ENCODE results near the gene LOXL3. TPM values are rescaled to one million over a fixed set of nuclear protein-coding genes. Genes with fewer than 3 reads are reported as not detected.
"Not testable (repeated sequence)": the region's sequence is repeated elsewhere in the genome, so short reads cannot be mapped to it uniquely, and the experiment has no call there.

The LOXL3 gene
- total RNA-seq, 1 donor from 2014 or later = 4.8 TPM

DNA sequence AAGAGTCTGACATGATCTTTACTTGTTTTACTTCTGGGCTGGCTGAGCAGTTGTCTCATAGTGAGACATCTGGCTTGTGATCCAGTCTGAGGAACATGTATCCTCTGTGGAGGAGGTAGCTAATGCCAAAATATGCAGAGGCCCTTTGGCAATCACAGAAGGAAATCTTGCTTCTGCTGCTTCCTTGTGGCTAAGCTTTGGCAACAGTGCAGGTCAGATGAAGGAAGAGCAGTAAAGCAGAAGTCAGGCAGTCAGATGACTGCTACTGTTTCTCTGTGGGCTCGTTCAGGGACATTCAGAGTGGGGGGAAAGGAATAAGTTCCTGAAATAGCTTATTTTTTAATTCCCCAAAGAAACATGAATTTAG lies 23.1 kb upstream of the LOXL3 start:
- ATAC-seq = peak; percentile 85
- intact Hi-C loops (cut with DNase I) = no loop called here
- no peak for DNase-seq (ENCODE audit: missing footprints)

DNA sequence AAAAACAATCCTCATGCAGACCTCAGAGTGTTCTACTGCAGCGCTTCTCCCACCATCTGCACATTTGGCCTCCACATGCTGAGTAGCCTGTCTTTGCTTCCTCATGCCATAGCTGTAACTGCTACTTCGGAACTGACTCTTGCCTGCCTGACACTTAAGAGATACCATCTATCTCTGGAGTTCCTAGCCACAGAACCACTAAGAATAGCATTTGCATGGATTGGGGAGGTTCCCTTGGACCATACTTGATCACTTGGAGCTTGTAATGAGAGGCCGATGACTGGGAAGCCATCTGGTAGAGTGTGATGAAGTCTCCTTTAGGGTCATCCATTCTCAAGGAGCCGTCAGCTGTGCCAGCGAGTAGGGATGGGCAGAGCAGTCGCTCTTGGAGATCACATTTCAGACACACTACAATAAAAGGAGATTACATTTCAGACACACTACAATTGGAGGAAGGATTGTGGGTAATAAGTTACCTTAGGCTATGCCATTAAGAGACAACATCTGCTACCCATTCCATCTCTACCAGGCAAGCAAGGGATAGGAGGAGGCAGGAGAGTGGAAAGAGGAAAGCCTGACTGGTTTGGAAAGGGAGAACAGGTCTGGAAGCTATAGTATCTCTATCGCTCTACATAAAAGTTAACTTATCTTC lies 22.6 kb upstream of the LOXL3 start:
- ATAC-seq (peak; percentile 20), DNase-seq (ENCODE audit: missing footprints) (no peak)
- intact Hi-C loops (cut with DNase I) = no loop called here

DNA sequence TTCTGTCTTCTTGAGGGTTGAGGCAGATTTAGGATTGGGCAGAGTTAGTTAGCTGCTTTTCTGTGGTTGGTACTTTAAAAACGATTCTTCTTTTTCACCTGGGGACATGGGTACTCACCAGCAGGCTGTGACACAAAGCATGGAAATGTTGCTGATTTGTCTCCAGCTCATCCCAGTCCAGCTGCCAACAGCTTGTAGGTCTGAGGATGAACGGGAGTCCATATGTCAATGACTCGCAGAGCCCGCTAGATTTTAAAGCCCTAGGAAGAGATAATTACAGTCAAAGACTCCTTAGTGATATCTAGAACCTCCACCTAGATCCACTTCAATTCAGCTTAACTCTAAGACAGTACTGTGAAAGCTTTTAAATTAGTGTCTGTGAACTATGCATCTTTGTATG lies 21.6 kb upstream of the LOXL3 start:
- DNase-seq (ENCODE audit: missing footprints) = no peak
- intact Hi-C loops (cut with DNase I) = no loop called here
- no peak for ATAC-seq

DNA sequence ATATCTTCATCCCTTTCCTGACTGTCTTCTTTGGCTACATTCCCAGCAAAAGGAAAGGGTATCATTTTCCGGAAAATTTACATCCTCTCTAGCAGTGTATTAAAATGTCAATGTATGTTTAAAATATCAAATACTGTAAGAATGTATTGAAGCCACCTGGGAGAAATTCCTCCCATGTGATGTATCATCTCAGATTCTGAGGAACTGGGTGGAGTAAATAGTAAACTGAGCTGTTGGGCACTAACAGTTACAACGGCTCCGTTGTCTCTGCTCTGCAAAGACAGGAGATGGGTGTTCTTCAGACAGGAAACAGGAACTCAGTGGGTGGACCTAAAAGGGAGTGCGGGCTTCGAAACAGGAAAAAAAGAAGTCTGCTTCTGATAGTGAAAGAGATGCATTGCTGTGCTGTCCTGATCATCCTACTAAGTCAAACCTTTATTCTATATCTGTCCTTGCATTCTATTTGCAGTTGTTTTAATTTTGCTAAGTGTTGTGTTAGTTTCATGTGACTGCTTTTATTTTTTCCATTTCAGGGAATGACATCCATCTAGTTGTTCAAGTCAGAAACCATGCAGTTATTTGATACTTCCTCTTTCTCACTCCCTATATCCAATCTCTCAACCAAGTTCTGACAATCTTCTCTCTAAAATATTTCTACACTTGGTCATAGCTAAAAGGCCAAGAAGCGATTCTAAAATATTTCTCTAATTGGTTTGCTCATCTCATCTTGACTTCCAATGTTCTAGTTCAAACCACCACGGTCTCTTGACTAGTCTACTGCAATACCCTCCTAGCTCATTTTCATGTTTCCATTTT lies 20.2 kb upstream of the LOXL3 start:
- DNase-seq (ENCODE audit: missing footprints) (no peak), ATAC-seq (no peak)
- intact Hi-C loops (cut with DNase I) = no loop called here

DNA sequence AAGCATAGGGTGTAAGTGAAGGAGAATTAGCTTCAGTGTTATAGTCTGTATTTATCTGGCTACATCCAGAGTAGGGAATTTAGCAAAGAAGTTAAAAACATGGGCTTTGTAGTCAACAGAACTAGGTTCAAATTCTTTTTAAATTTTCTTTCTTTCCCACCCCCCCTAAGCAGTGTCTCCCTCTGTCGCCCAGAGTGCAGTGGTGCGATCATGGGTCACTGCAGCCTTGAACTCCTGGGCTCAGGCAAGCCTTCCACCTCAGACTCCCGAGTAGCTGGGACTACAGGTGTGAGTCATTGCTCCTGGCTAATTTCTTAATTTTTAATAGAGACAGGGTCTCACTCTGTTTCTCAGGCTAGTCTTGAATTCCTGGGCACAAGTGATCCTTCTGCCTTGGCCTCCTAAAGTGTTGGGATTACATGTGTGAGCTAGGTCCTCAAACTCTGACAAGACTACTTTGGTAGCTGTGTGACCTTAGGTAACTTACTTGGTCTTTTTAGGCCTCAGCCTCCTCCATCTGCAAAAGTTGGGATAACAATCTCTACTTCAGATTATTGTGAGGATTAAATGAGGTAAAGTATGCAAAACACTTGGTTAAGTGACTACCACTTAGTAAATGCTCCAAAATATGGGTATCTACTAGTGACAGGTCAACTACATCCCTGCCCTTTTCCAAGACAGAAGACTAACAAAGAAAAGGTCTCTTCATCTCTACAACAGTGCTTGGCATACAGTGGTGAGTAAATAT lies 18.6 kb upstream of the LOXL3 start:
- ATAC-seq = no peak
- intact Hi-C loops (cut with DNase I) = no loop called here
- DNase-seq (ENCODE audit: missing footprints) = no peak

DNA sequence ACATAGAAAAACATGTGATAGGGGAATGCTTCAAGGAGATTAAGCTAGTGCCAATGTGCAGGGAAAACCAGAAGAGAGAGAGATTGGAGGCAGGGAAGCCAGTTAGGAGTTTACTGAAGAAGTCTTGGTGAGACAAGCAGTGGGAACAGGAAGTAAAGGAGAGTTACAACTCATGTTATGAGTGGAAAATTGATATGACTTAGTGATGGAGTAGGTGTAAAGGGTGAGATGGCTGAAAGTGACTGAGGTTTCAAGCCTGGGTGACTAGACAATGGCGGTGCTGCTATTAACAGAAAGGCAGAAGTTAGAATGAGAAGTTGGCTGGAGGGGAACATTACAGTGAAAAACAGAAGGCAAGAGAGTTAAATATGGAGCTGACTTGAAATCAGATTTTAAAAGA lies 17.3 kb upstream of the LOXL3 start:
- DNase-seq (ENCODE audit: missing footprints) = no peak
- intact Hi-C loops (cut with DNase I) = no loop called here
- no peak for ATAC-seq

DNA sequence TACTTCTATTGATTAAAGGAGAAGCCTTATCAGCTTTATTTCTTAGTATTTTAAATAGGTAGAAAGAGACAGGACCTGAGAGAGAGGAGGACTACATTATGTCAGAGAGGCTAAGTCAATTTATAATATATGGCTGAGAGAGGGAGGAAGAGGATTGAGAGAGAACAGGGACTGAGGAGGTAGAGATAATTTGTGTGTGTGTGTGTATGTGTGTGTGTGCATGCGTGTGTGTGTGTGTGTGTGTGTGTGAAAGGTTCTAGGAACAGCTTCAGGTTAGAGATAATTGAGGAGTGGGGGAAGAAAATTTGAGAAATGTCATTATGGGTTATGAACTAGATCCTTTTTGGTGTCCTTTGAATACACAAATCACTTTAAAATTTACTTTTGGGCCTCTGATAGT lies 15.9 kb upstream of the LOXL3 start:
- DNase-seq (ENCODE audit: missing footprints) (no peak), ATAC-seq (no peak)
- intact Hi-C loops (cut with DNase I) = no loop called here

DNA sequence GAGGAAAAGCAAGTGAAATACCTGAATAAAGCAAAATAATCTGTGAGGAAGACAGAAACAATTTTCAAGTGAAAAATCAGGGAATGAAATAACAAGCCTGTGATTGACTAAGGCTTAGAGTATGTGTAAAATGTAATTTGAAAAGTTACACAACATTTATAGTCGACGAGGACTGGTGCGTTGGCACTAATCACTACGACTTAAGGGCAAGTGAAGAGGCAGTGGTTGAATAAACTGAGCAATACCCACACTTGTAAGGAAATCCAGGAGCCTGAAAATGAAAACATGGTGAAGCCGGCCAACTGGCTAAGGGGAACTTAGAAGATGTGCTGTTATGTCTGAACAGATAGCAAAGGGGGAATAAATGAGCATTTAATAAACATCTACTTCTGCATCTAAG lies 14.1 kb upstream of the LOXL3 start:
- intact Hi-C loops (cut with DNase I) = no loop called here
- no peak for DNase-seq (ENCODE audit: missing footprints)
- ATAC-seq = no peak

DNA sequence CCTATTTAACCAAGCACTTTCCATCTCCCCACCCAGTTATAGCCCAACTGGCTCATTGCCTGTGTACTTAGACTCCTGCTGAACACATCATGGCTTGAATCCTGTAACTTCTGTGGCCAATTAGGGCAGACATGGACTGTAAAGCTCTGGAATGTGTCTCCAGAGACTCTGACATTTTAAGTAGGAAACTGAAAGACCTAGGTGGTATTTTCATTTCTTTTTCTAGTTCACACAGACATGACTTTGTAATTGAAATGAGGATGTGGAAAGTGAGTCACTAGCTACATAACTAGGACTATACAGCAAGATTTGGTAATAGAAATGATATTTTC lies 13.0 kb upstream of the LOXL3 start:
- ATAC-seq (no peak), DNase-seq (ENCODE audit: missing footprints) (no peak)
- intact Hi-C loops (cut with DNase I) = no loop called here

DNA sequence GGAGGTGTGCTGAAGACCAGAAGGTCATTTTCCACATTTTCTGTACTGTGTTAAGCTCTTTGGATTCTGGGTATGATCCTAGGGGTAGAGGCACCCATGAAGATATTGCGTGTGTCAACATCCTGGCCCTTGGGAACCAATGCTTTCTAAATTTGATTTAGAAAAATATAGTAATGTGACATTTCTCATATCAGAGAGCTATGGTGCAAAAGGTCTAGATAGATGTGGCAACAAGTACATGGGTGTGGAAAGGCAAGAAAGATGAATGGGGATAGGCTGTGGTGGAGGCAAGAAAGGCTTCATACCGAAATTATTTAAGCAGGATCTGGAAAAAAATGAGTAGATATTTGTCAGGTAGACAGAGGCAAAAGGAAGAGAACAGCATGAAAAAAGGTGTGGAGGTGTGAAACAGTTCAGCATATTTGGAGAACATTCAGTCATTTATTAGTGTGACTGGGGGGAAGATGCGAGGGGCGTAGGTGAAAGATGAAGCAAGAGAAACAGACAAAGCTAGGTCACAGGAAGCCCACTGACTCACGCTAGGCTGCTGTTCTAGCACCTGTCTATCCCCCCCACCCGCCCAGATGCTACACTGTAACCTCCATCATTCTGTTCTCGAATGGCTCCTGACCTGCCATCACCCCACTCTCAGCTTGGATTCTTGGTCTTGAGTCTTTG lies 12.5 kb upstream of the LOXL3 start:
- no peak for ATAC-seq
- intact Hi-C loops (cut with DNase I) = no loop called here
- no peak for DNase-seq (ENCODE audit: missing footprints)

DNA sequence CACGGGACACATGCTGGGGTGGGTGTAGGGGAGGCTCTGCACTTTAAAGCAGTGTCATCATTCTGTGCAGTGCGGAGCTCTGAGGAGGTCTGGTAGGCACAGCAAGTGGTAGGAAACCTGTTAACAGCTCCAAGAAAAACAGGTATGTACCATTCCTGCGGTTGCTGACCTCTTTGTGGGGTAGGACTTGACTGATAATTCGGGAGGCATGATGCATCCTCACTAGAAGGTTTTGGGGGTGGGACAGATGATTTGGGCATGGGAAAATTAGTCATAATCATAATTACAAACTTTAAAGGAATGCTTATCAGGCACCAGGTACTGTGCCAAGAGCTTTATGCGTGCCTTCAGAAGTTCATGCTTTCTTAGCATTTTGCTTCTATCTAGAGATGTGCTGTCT lies 10.5 kb upstream of the LOXL3 start:
- intact Hi-C loops (cut with DNase I) = no loop called here
- DNase-seq (ENCODE audit: missing footprints) = no peak
- ATAC-seq = no peak

DNA sequence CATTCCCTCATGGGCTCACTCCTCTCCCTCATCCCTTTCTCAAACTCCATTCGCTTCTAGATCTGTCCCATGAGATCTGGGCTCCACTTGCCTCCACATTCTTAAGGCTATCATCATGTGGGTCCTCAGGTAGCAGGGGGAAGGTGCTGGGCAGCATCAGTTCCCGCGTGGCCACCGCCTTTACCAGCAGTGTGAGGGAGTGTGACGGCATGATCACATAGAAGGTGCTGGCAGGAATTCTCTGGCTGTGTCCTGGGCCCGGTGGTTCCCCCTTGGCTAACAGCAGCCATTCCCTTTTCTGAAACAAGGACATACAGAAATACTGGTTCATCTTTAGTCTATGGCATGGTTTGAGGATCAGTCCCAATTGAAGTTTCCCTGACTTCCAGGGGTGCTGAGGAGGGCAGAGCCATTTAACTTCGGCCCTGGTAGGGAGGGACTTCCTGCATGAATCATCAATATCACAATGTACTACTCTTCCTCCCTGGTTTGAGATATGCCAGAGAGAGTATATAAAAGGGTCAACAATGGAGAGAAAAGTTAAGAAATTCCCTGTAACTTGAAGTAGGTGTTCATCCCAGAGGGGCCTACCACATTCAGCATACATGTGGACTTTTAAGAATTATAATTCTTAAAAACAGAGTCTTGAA lies 8.5 kb upstream of the LOXL3 start:
- ATAC-seq (no peak), DNase-seq (ENCODE audit: missing footprints) (no peak)
- intact Hi-C loops (cut with DNase I) = no loop called here

DNA sequence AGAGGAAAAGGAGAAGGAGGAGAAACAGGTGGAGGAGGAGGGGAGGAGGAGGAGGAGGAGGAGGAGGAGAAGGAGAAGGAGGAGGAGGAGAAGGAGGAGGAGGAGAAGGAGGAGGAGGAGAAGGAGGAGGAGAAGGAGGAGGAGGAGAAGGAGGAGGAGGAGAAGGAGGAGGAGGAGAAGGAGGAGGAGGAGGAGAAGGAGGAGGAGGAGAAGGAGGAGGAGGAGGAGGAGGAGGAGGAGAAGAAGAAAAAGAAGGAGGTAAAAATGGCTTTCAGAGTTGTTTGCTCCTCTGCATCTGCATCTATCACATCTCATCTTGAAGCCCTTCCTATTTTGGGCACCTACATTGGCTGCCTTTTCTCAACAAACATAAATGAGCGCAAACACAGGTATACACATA lies 7.3 kb upstream of the LOXL3 start:
- ATAC-seq; DNase-seq (ENCODE audit: missing footprints); intact Hi-C loops (cut with DNase I): not testable (repeated sequence)

DNA sequence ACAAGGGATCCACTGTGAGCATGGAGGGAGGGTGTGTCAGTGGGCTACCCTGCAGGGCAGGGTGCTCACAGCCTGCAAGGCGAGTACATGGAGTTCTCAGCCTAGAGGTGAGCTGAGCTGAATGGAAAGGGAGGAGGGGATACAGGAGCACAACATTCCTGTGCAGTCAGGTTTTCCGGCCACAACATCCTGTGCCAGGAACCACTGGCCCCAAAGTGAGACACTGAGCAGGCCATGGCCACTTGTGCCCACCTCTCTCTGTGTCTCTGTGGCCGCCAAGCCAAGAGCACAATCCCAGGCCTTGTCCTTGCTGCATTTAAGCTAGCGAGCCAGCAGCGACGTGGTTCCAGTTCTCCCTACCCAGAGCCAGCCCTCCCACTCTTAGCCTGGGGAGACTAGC lies 6.8 kb upstream of the LOXL3 start:
- no peak for ATAC-seq
- DNase-seq (ENCODE audit: missing footprints) = no peak
- intact Hi-C loops (cut with DNase I) = no loop called here

DNA sequence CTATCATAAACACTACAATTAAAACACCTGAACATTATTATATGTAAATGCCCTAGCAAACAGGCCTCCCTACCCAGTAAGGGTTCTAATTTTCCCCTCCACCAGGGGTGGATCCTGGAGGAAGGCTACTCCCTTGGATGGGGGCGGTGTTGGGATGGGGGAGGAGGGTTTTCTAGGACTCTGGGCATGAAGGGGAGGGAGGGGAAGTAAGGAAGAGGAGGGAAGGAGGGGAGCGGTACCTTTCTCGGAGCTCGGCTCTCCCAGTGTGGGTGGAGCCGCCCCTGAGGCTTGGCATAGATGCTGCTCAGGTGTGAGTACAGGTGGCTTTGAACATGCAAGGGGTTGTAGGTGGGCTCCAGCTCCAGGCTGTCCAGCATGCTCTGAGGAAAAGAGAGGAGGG lies 6.2 kb upstream of the LOXL3 start:
- DNase-seq (ENCODE audit: missing footprints) (no peak), ATAC-seq (no peak)
- intact Hi-C loops (cut with DNase I) = no loop called here

DNA sequence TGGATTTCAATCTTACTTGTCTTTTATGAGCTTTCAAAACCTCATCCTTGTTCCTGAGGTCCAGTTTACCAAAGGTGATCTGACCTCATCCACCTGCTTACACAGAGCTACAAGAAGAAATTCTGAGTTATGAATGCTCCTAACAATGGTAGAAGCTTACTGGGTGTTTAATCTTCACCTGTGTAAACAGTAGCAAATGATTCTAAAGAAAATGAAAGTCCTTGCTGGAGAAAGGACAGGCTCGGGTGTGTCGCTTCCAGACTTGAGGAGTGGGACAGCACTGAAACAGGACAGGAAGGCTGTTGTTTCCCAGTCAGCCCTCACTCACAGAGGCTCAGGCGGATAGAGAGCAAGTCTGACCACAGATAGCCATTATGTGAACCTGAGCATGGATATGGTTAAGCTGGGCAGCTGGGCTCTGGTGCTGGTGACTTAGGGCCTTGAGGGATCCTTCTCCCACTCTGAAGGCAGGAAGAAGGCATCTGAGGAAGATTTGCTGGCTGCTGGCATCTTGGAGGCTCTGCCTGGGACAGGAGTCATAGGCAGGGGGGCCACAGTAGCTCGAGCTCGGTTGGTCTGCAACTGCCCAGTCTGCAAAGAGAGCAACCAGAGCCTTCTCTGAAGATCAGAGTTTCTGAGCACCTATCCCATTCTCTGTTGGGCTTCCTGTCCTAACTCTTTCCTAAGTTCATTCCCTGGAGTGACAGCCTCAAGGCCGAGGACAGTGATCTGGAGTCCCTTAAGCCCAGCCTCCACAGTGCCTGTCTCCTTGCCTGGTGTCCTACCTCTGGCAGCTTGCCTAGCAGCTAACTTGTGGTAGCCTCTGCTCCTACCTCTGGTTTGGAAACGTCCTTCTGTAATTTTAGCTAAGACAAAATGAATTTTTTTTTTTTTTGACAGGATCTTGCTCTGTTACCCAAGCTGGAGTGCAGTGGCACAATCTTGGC lies 4.8 kb upstream of the LOXL3 start:
- intact Hi-C loops (cut with DNase I) = no loop called here
- ATAC-seq = no peak
- no peak for DNase-seq (ENCODE audit: missing footprints)

DNA sequence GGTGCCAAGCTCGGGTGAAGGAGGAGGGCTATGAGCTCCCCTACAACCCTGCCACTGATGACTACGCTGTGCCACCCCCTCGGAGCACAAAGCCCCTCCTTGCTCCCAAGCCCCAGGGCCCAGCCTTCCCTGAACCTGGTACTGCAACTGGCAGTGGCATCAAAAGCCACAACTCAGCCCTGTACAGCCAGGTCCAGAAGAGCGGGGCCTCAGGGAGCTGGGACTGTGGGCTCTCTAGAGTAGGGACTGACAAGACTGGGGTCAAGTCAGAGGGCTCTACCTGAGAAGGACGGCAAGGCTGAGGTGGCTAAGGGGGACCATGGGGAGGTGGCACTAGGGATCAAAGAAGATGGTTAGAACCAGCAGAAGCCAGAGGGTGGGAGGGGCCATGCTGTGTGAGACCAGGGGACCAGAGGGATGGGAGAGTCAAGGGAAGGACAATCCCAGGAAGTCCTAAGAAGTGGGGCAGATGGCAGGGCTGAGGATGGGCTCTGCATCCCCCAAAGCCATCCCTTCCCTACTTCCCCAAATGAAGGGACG lies 3.2 kb upstream of the LOXL3 start:
- no peak for DNase-seq (ENCODE audit: missing footprints)
- ATAC-seq = no peak
- intact Hi-C loops (cut with DNase I) = no loop called here

DNA sequence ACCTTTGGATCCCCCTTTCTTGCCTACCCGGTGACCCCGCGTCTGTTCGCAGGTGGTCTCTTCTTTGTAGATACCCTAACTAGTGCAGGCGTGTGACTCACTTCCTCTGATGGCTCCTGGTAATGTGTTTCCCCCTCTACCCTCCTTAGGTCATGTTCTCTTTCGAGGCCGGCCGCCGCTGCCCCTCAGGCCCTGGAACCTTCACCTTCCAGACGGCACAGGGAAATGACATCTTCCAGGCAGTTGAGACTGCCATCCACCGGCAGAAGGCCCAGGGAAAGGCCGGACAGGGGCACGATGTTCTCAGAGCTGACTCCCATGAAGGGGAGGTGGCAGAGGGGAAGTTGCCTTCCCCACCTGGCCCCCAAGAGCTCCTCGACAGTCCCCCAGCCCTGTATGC lies 2.4 kb upstream of the LOXL3 start:
- DNase-seq (ENCODE audit: missing footprints) (no peak), ATAC-seq (no peak)
- intact Hi-C loops (cut with DNase I) = no loop called here
